K562 (cell line): ENCODE data around the gene IPO8. TPM values are rescaled to one million over a fixed set of nuclear protein-coding genes. Genes with fewer than 3 reads are reported as not detected.

ENCODE experiments used
- ATAC-seq: fragments of 200-7000 bp; cut with Tn5 transposase; 3 replicates; pipeline ENCODE4 v1.9.1; 2020; ENCODE audit warnings: moderate library complexity
- BruUV-seq: library from RNA; stranded (reverse); fragments of 400-500 nt; replicated peaks from 2 replicates; lab custom pipeline; 2021; lab: Mats Ljungman, UMichigan
- CTCF ChIA-PET: fragments of 300-600 bp; formaldehyde crosslinking; extraction: SDS; loops from one replicate; lab custom pipeline; 2021; ENCODE audit warnings: low intra/inter-chr PET ratio; lab: Yijun Ruan, JAX
- POLR2A ChIA-PET: fragments of 300-600, 350-650 bp; sonication (Branson Sonifier 250); formaldehyde crosslinking; extraction: SDS; loops from one replicate; lab custom pipeline; 2021; ENCODE audit warnings: antibody characterized with exemption, inconsistent platforms; lab: Yijun Ruan, JAX
- DNase-seq, 4 experiments: peaks; one replicate each; pipeline versions ENCODE4 v3.0.0 to v3.0.0-alpha.2; 2011 to 2018; ENCODE audit warnings: low spot score in 3 of 4, mixed read lengths in 3 of 4; ENCODE audit errors: extremely low read depth in 1 of 4
- FAIRE-seq: peaks from 2 replicates; lab custom pipeline; 2011; peaks lifted over from hg19 to GRCh38; lab: Jason Lieb, UNC
- H2AFZ ChIP-seq: 2 replicates; pipeline ENCODE4 v1.6.0; 2011; ENCODE audit warnings: low read depth, low read length, control low read depth, inconsistent platforms
- H3K27ac ChIP-seq: fragments of 200-600 bp; 3 replicates; pipeline ENCODE4 v1.8.0; 2011; ENCODE audit warnings: low read depth, mild to moderate bottlenecking, control low read depth, inconsistent platforms, low read length, moderate library complexity, mixed read lengths; ENCODE audit errors: extremely low read depth
- H3K27me3 ChIP-seq, 2 experiments: fragments of 300-600 bp in 1 of 2; 2 replicates in 1 of 2; 3 replicates in 1 of 2; pipeline versions ENCODE4 v1.6.0 to v1.8.0; 2011; ENCODE audit warnings: inconsistent platforms in 2 of 2, low read length in 2 of 2, mild to moderate bottlenecking in 1 of 2, mixed read lengths in 1 of 2, moderate library complexity in 1 of 2; ENCODE audit not compliant: control insufficient read depth in 2 of 2, insufficient read depth in 2 of 2
- H3K36me3 ChIP-seq: fragments of 300-600 bp; 3 replicates; pipeline ENCODE4 v1.8.0; 2011; ENCODE audit warnings: mild to moderate bottlenecking, low read length, inconsistent platforms; ENCODE audit not compliant: control insufficient read depth, insufficient read depth
- H3K4me1 ChIP-seq, 2 experiments: fragments of 200-600 bp in 1 of 2; replicated peaks in 1 of 2; 2 replicates in 1 of 2; 3 replicates in 1 of 2; pipeline versions ENCODE4 v1.5.1 to v1.8.0; 2011; ENCODE audit warnings: inconsistent platforms in 2 of 2, low read length in 2 of 2, mild to moderate bottlenecking in 1 of 2, mixed read lengths in 1 of 2, moderate library complexity in 1 of 2; ENCODE audit not compliant: control insufficient read depth in 2 of 2, insufficient read depth in 2 of 2
- H3K4me2 ChIP-seq: 2 replicates; pipeline ENCODE4 v1.6.1; 2011; ENCODE audit warnings: low read length, control low read depth, inconsistent platforms, mixed read lengths; ENCODE audit not compliant: insufficient read depth
- H3K4me3 ChIP-seq: fragments of 200-600 bp; sonication (generic), shearing (Covaris generic); 2 replicates; pipeline ENCODE4 v1.5.1; 2016; ENCODE audit warnings: control low read depth, inconsistent platforms
- H3K79me2 ChIP-seq: fragments of 200-600 bp; 3 replicates; pipeline ENCODE4 v1.8.0; 2011; ENCODE audit warnings: low read length, inconsistent platforms; ENCODE audit not compliant: control insufficient read depth, insufficient read depth
- H3K9ac ChIP-seq, 2 experiments: 2 replicates each; pipeline versions ENCODE4 v1.6.0 to v1.6.1; 2011; ENCODE audit warnings: low read depth in 2 of 2, low read length in 2 of 2, control low read depth in 1 of 2, inconsistent platforms in 1 of 2, mild to moderate bottlenecking in 1 of 2, mixed read lengths in 1 of 2; ENCODE audit not compliant: insufficient read depth in 1 of 2
- H3K9me1 ChIP-seq: one replicate; pipeline ENCODE4 v1.6.0; 2011; ENCODE audit warnings: inconsistent platforms, mild to moderate bottlenecking, low read length, moderate library complexity; ENCODE audit not compliant: control insufficient read depth, insufficient read depth
- H3K9me3 ChIP-seq: replicated peaks from 2 replicates; pipeline ENCODE4 v1.5.1; 2011; ENCODE audit warnings: low read depth, low read length, inconsistent platforms; ENCODE audit not compliant: control insufficient read depth, insufficient read depth
- H4K20me1 ChIP-seq: replicated peaks from 2 replicates; pipeline ENCODE4 v1.6.1; 2011; ENCODE audit warnings: low read length, inconsistent platforms, mixed read lengths; ENCODE audit not compliant: control insufficient read depth, insufficient read depth
- ASH1L ChIP-seq: fragments of 450-650 bp; IDR thresholded peaks from 2 replicates; pipeline ENCODE4 v1.6.1; 2018; ENCODE audit warnings: borderline replicate concordance, mild to moderate bottlenecking, low read depth; ENCODE audit not compliant: partially characterized antibody
- CHD1 ChIP-seq: fragments of 200-600 bp; sonication (generic); IDR thresholded peaks from one replicate; pipeline ENCODE4 v1.6.1; 2012; ENCODE audit warnings: mild to moderate bottlenecking, moderate library complexity, low read length, inconsistent platforms
- GABPB2 ChIP-seq: fragments of 250-450 bp; sonication (Bioruptor Pico); conservative IDR thresholded peaks from 2 replicates; pipeline ENCODE4 v1.5.1; 2021; ENCODE audit warnings: mild to moderate bottlenecking
- GATAD2A ChIP-seq: fragments of 450-650 bp; IDR thresholded peaks from 2 replicates; pipeline ENCODE4 v1.6.1; 2017
- HEY1 ChIP-seq: fragments of 250-450 bp; sonication (Bioruptor Pico); IDR thresholded peaks from 2 replicates; pipeline ENCODE4 v1.5.0; 2020; ENCODE audit warnings: mild to moderate bottlenecking, moderate library complexity, borderline replicate concordance
- KDM4B ChIP-seq, 2 experiments: fragments of 450-650 bp in 1 of 2; sonication (generic) in 1 of 2; IDR thresholded peaks; 2 replicates each; pipeline ENCODE4 v1.6.1; 2016 to 2017; ENCODE audit warnings: borderline replicate concordance in 2 of 2, antibody characterized with exemption in 1 of 2, low read depth in 1 of 2, mild to moderate bottlenecking in 1 of 2
- ZNF668 ChIP-seq: fragments of 250-450 bp; sonication (Bioruptor Pico); IDR thresholded peaks from 2 replicates; pipeline ENCODE4 v1.8.0; 2022; ENCODE audit warnings: mild to moderate bottlenecking, inconsistent platforms
- WGBS: fragments of 100-300 bp; shearing (Covaris generic); methylation state at CpG from one replicate; pipeline ENCODE4 v1.1.6; 2016; ENCODE audit warnings: low coverage, mixed read lengths; ENCODE audit not compliant: insufficient coverage; ENCODE audit errors: missing lambda C conversion rate; 5-methylcytosine and 5-hydroxymethylcytosine counted together
- in situ Hi-C: fragments of 300-500 bp; cut with MboI; formaldehyde crosslinking; loops from 4 replicates; pipeline ENCODE4 v1.15.0; 2018; ENCODE audit warnings: inconsistent platforms, mixed read lengths
- intact Hi-C: fragments of 100-400 bp; cut with micrococcal nuclease; formaldehyde crosslinking; loops from 2 replicates; pipeline ENCODE4 v1.14.2; 2022
- polyA plus RNA-seq, 8 experiments: library from polyadenylated mRNA; depleted of rRNA in 4 of 8; stranded (reverse) in 5 of 8; unstranded in 3 of 8; fragments of >200 nt; fragmentation: Nextera tagmentation in 2 of 8; fragmentation: Illumina TruSeq in 1 of 8; extraction: Ambion mirVana in 2 of 8; extraction: Trizol in 1 of 8; gene quantifications; 2 replicates each; pipeline versions ENCODE4 v1.2.1 to v1.2.3, GENCODE V29; 2011 to 2014; ENCODE audit warnings: inconsistent platforms in 1 of 8, missing spikeins in 1 of 8
- total RNA-seq, 7 experiments: library from RNA; depleted of rRNA in 6 of 7; stranded (reverse); fragments of >200 nt in 6 of 7; fragmentation: Illumina TruSeq in 2 of 7; extraction: Trizol in 2 of 7; gene quantifications; 2 replicates each; pipeline versions ENCODE4 v1.2.1 to v1.2.3, GENCODE V29; 2011 to 2021; ENCODE audit warnings: low replicate concordance in 1 of 7
- TF ChIP-seq, protein P1 (sequence below), 2 experiments: IDR thresholded peaks; 2 replicates each; pipeline ENCODE4 v1.6.1; 2012; ENCODE audit warnings: improper control_type of control experiment in 2 of 2, low read depth in 2 of 2, low read length in 2 of 2, borderline replicate concordance in 1 of 2

The IPO8 gene
- total and polyA plus RNA-seq, 9 of the 15 experiments (the other 6 are each of a cell fraction or from before 2014, with no cell fraction given), result 6.5 to 39.6 (median 24.7) TPM

DNA sequence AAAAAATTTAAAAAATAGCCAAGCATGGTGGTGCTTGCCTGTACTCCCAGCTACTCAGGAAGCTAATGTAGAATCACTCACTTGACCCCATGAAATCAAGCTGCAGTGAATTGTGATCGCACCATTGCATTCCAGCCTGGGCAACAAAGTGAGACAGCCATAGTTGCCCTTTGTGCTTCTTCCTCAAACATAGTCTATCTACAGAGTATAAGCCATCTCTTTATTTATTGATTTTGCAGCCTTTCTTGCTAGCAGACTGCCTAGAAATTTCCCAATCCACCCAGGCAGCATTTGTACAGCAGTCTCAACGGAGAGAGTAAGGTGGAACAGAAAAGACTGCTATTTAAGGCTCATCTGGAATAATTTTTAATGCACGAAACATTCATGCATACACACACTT is 68.8 kb downstream of the IPO8 start:
- no peaks in the 10 kb centered on the region for H3K79me2 ChIP-seq
- DNase-seq, result no peak
- H3K4me1 ChIP-seq, result no peaks in the 10 kb centered on the region
- FAIRE-seq, result no peak
- H4K20me1 ChIP-seq, result no peaks in the 10 kb centered on the region
- H3K9me1 ChIP-seq, result no peaks in the 10 kb centered on the region
- WGBS, result 83% methylated on average over 3 of the region's 3 CpGs
- CTCF ChIA-PET, result no interaction called here
- H3K4me2 ChIP-seq, result no peak overlapping the region
- no peak for TF ChIP-seq GABPB2 (CRISPR knock-in tag)
- TF ChIP-seq, protein P1, sequence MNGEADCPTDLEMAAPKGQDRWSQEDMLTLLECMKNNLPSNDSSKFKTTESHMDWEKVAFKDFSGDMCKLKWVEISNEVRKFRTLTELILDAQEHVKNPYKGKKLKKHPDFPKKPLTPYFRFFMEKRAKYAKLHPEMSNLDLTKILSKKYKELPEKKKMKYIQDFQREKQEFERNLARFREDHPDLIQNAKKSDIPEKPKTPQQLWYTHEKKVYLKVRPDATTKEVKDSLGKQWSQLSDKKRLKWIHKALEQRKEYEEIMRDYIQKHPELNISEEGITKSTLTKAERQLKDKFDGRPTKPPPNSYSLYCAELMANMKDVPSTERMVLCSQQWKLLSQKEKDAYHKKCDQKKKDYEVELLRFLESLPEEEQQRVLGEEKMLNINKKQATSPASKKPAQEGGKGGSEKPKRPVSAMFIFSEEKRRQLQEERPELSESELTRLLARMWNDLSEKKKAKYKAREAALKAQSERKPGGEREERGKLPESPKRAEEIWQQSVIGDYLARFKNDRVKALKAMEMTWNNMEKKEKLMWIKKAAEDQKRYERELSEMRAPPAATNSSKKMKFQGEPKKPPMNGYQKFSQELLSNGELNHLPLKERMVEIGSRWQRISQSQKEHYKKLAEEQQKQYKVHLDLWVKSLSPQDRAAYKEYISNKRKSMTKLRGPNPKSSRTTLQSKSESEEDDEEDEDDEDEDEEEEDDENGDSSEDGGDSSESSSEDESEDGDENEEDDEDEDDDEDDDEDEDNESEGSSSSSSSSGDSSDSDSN (IDR thresholded peaks at IDR 0.05; ENCODE audit: borderline replicate concordance in 1 of 2, low read depth in 2 of 2, low read length in 2 of 2), result no peak
- no peak for TF ChIP-seq HEY1
- TF ChIP-seq CHD1, result no peak
- TF ChIP-seq ZNF668 (CRISPR knock-in tag), result no peak
- no peak for TF ChIP-seq KDM4B (IDR thresholded peaks at IDR 0.05; ENCODE audit: borderline replicate concordance in 2 of 2, low read depth in 1 of 2)
- TF ChIP-seq ASH1L, result no peak
- TF ChIP-seq GATAD2A, result no peak
- ATAC-seq, result no peak
- no peak overlapping the region for H2AFZ ChIP-seq
- in situ Hi-C loops, result no loop called here
- POLR2A ChIA-PET, result no interaction called here
- H3K4me3 ChIP-seq, result no peak overlapping the region
- peaks cover 31% of the 10 kb centered on the region; the same call in 2 of the 3 replicates for H3K36me3 ChIP-seq
- H3K27ac ChIP-seq, result no peak overlapping the region
- H3K9me3 ChIP-seq, result no peaks in the 10 kb centered on the region
- no peak overlapping the region for H3K9ac ChIP-seq
- H3K27me3 ChIP-seq, result no peaks in the 10 kb centered on the region
- intact Hi-C loops, result no loop called here
- BruUV-seq, result no TSS peak
